ENCODE results near the gene TMEM144.

DNA sequence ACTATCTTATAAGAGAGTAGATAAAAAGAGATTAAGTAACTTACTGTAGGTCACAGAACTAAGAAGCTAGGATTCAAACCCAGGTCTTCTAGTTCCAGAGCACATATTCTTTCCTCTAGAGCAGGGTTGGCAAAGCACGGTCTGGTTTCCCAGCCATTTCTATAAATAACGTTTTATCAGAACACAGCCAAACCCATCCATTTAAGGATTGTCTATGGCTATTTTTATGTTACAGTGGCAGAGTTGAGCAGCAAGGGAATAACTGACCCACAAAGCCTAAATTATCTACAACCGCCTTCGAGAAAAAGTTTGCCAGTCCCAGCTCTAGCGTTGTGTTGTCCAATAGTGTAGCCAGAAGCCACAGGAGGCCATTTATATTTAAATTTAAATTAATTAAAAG, 7.5 kb downstream of the TMEM144 start:
- TF ChIP-seq, protein P1, sequence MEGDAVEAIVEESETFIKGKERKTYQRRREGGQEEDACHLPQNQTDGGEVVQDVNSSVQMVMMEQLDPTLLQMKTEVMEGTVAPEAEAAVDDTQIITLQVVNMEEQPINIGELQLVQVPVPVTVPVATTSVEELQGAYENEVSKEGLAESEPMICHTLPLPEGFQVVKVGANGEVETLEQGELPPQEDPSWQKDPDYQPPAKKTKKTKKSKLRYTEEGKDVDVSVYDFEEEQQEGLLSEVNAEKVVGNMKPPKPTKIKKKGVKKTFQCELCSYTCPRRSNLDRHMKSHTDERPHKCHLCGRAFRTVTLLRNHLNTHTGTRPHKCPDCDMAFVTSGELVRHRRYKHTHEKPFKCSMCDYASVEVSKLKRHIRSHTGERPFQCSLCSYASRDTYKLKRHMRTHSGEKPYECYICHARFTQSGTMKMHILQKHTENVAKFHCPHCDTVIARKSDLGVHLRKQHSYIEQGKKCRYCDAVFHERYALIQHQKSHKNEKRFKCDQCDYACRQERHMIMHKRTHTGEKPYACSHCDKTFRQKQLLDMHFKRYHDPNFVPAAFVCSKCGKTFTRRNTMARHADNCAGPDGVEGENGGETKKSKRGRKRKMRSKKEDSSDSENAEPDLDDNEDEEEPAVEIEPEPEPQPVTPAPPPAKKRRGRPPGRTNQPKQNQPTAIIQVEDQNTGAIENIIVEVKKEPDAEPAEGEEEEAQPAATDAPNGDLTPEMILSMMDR (IDR thresholded peaks at IDR 0.05) = no peak
- no peak for TF ChIP-seq POLR2A (IDR thresholded peaks at IDR 0.05)

All from heart left ventricle (tissue), 13 donors.